ENCODE results near the gene DLGAP5.

Gene DLGAP5

GRCh38 chr14:55114720-55115119, 76.7 kb downstream of the DLGAP5 start:
- no peak for DNase-seq (ENCODE audit: low spot score)

- no peak for DNase-seq (ENCODE audit: low spot score)
Measured at GRCh38 chr14:55111122-55111708, 80.2 kb downstream of the DLGAP5 start.

GRCh38 chr14:55109836-55110235, 81.5 kb downstream of the DLGAP5 start:
- no peak for DNase-seq (ENCODE audit: low spot score)

GRCh38 chr14:55107766-55108554, 83.4 kb downstream of the DLGAP5 start:
- no peak for DNase-seq (ENCODE audit: low spot score)

- DNase-seq (ENCODE audit: low spot score) = no peak
Measured at GRCh38 chr14:55105991-55106390, 85.4 kb downstream of the DLGAP5 start.

DNA sequence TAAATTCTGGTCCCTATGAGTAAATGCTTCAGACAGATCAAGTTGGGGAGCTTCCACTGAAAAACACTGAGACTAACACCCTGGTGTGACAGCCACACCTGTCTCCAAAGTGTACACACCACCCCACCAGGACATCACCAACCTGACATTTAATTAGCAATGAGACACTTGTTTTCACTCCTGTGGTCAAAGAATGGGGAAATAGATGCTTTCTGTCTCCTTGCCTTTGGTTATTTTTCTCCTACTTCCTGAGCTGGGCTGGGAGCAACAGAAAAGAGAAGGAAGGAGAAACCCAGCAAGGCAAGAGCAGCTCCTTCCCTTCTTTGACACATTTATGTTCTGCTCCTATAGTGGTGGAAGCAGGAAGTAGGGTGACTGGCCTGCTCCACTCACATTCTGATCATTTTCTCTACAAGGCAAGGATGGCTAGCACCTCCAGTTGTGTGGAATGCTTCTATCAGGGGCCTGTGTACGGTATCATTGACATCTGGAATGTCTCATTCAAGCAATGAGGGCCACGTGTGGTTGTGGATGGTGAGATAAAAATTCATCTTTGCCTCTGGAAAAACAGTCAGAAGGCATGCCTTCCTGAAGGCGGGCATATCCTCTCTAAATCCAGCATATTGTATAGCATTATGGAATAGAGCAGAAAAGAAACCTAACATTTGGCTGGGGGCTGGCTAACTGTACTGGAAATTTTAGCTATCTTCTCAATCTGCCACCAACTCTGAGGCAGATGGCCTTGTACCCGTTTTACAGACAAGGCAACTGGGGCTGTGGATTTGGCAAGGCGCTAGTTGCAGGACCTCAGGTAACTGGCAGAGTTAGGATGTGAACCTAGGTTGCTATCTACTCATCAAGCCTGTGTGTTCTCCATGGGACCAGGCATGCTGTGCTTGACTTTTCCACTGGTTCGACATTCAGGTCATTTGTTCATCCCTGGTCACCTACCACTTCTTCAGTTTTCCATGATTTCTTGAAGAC, 87.1 kb downstream of the DLGAP5 start:
- DNase-seq (ENCODE audit: low spot score) = no peak

DNA sequence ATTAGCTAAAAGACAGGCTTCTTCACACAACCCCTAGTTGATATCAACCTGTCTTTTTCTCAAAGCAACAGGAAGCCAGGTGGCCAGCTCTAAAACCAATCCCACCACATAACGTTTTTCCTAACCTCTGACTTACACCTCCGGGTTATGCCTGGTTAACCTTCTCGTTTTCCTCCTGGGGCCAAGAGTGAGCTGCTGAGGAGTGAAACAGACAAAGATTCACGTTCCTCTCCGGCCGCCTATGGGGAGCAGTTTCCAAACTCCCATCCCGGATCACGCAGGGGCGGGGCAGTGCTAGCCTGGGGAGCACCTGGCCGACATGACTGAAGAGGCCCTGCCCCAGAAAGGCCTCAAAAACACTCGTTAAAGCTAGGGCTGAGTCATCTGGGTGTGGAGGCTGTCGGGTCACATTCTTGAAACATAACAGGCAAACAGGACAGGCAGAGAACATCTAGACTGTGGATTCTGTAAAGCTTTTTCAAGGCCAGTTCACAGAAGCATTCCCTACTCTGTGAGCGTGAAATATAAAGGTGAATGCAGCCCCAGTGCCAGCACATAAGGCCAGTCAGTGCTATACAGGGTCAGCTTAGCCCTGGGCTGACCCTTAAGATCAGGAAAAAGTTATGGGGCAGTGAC, 88.3 kb downstream of the DLGAP5 start:
- no peak for DNase-seq (ENCODE audit: low spot score)

DNA sequence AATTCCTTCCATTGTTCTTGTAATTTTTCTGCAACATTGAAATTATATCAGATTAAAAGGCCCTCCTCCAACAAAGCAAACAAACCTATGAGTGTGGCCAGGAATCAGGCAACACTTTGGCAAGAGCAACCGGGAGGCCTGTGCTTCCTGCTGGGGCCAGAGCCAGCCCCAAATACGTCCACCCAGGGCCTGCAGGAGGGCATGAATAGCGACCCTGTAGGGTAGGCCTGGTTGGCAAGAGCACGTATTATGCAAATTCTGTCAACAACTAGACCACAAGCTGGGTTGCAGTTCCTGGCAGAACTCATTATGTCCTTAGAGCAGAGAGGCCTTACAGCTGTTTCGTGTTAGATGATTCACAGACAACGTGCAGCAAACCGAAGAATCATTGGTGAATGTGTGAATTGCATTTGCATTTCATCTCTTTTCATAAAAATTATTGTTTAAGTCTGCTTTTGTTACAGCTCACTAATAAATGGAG, 89.2 kb downstream of the DLGAP5 start:
- DNase-seq (ENCODE audit: low spot score) = no peak

GRCh38 chr14:55101698-55102097, 89.7 kb downstream of the DLGAP5 start:
- no peak for DNase-seq (ENCODE audit: low spot score)

DNA sequence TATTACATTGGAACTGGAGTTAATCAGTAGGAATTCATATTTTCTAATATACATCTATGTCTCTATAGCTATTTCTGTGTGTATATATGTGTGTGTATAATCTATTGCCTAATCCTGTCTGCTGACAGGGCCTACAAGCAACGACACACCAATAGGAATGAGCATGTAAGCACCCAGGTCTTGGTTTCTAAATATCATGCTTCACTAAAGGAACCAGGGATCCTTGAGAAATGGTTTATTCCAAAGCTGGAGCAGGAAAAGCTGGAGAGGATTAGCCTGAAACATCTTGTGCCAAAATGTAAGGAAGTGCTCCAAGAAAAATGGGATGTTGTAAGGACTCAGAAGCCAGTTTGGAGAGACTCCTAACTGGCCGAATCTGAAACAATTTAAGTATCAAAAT, 91.6 kb downstream of the DLGAP5 start:
- DNase-seq (ENCODE audit: low spot score) = no peak

- no peak for DNase-seq (ENCODE audit: low spot score)
Measured at GRCh38 chr14:55098561-55098898, 92.9 kb downstream of the DLGAP5 start.
